Islet precursor cell (in vitro differentiated cells): Measurements from ENCODE around the gene D2HGDH.
A peak's percentile ranks its signal among the peaks of the same experiment; 100 is the strongest.
"Not testable (repeated sequence)": the region's sequence is repeated elsewhere in the genome, so short reads cannot be mapped to it uniquely, and the experiment has no call there.

Experiments
- DNase-seq: peaks from one replicate; pipeline ENCODE4 v3.0.0-alpha.2; 2018

D2HGDH gene

DNA sequence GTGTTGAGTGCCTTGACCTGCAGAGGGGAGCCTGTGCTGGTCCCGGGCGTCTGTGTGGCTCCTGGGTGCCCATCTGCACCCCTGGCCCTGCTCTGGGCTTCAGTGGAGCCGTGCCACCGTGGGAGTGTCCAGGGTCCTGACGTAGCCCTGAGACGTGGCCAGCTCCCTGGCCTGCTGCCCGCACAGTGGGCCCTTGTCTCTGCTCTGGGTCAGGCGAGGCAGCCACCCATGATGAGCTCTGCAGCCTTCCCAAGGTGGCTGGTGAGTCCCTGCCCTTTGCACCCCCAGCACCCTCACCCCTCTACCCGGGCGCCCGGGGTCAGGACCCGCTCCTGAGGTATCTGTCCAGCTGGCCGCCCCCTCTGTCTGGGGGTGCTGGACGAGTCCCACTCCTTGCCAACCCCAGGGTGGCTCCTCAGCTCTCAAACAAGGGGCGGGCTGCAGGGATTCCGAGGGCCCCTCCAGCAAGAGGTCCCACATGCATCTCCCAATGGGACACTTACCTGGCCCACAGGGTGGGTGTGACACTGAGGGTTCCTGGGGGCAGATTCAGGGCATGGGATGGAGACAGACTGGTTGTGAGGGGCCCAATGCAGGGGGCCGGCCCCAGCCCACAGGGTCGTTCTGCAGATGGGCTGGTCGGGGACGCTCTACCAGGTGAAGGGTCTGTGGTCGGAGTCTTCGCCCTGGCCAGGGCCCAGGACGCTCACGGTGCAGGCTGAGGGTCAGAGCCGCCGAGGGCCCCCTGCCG, 76.9 kb downstream of the D2HGDH start:
- DNase-seq: no peak

DNA sequence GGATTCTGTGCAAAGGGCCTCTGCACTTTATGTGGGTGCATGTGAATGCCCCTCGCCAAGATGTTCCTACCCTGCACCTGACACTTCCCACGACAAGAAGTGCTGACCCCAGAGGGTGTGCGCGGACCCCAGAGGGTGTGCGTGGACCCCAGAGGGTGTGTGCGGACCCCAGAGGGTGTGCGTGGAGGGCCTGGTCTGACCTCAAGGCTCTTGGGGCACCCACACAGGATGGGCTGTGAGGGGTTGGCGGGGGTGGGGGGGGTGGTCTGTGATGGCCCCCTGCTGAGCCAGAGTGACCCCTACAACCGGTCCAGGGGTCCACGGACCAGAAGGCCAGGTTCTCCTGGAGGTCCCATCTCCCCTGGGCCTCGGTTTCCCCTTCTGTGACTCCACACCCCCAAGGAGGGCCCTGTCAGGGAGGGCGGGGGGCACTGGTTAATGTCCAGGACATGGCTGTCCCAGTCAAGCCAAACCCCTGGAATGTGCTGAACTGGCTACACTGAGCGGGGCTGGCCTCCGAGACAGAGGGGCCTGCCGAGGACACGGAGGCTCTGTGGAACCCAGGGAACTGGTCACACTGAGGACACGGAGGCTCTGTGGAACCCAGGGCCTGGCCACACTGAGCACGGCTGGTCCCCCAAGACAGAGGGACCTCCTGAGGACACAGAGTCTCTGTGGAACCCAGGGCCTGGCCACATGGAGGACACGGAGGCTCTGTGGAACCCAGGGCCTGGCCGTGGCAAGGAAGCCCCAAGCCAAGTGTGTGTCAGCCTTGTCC, 77.7 kb downstream of the D2HGDH start:
- DNase-seq: no peak

DNA sequence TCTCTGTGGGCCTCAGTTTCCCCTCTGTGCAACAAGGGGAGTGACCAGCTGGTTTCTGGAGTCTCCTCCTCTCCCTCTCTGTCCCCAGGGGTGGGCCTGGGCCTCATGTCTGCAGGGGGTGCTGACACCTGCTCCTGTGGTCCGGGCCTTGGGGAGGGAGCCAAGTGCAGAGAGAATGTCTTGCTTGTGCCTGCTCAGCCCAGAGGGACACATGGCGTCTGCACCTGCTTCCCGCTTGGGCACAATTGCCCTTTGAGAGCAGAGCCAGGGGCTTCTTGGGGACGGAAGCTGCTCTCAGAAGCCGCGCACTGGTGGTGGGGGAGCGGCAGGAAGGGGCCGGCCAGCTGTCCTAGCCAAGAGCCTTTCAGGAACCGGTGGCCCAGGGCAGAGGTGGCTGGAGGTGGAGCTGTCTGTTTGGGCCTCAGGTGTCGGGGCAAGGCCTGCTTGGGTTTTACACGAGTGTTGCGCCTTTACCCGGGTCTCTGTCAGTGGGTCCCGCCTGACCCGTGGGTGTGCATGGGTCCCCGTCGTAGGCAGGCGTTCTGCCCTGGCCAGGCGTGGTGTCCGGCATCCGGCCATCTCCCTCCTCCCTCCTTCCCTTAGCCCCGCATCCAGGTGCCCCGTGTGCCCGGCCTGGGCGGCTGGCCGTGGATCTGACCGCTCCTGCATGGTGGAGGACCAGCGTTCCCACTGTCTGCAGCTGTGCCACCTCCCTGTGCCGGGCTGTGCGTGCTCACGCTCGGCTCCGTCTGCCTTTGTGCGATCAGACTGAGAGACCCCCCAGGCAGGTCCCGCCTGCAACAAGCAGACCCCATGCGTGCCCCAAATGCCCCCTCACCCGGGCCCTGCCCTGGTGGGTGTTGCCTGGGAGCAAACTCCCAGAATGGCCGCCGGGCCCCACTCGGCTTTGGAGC, 78.6 kb downstream of the D2HGDH start:
- DNase-seq: no peak

DNA sequence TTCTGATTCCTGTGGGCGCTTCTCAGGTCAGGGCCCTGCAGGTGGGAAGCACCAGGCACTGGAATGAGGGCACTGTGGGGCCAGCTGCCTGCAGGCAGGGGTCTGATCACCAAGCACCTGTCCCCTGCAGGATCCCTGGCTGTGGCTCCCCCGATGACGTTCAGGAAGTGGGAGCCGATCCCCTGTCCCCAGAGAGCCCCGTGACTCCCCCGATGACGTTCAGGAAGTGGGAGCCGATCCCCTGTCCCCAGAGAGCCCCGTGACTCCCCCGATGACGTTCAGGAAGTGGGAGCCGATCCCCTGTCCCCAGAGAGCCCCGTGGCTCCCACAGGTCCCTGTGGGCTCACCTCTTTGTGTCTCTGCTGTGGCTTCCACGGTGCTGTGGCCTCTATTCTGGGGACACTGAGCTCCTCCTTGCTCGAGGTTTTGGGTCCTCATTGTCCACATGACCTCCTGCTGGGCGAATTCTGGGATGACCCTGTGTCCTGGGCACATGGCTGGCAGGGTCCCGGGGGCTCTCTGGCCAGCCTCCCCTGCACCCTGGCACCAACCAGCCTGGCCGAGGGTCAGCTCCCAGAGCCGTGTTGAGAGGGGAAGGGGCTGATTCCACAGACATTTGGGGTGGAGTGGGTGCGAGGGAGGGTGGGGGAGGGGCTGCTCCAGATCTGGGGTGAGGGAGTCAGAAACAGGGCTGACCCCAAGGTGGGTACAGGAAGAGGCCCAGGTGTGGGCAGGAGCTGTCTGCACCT, 79.4 kb downstream of the D2HGDH start:
- DNase-seq: no peak

DNA sequence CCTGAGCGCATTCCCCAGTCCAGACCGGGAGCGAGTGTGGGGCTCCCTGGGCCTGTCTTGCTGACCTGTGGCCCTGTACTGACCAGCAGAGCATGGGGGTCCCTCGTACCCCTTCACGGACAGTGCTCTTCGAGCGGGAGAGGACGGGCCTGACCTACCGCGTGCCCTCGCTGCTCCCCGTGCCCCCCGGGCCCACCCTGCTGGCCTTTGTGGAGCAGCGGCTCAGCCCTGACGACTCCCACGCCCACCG, 79.9 kb downstream of the D2HGDH start:
- DNase-seq: no peak

DNA sequence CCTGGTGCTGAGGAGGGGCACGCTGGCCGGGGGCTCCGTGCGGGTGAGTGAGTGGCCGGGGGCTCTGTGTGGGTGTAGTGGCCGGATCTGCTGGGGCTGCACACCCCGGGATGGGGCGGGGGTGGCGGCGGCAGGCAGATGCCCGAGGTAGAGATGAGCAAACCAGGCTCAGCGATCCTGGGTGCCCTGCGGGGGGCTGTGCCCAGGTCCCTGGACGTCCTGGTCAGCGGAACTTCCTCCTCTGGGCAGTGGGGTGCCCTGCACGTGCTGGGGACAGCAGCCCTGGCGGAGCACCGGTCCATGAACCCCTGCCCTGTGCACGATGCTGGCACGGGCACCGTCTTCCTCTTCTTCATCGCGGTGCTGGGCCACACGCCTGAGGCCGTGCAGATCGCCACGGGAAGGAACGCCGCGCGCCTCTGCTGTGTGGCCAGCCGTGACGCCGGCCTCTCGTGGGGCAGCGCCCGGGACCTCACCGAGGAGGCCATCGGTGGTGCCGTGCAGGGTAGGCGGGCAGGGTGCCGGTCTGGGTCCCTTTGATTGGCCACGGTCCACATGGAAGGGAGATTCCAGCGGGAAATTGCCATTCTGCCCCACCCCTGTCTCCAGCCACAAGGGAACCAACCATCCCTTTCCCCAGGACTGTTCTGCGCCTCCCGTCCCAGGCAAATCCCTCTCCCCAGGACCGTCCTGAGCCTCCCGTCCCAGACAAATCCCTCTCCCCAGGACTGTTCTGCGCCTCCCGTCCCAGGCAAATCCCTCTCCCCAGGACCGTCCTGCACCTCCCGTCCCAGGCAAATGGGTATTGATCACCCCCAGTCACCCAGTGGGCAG, 80.4 kb downstream of the D2HGDH start:
- no peak for DNase-seq

DNA sequence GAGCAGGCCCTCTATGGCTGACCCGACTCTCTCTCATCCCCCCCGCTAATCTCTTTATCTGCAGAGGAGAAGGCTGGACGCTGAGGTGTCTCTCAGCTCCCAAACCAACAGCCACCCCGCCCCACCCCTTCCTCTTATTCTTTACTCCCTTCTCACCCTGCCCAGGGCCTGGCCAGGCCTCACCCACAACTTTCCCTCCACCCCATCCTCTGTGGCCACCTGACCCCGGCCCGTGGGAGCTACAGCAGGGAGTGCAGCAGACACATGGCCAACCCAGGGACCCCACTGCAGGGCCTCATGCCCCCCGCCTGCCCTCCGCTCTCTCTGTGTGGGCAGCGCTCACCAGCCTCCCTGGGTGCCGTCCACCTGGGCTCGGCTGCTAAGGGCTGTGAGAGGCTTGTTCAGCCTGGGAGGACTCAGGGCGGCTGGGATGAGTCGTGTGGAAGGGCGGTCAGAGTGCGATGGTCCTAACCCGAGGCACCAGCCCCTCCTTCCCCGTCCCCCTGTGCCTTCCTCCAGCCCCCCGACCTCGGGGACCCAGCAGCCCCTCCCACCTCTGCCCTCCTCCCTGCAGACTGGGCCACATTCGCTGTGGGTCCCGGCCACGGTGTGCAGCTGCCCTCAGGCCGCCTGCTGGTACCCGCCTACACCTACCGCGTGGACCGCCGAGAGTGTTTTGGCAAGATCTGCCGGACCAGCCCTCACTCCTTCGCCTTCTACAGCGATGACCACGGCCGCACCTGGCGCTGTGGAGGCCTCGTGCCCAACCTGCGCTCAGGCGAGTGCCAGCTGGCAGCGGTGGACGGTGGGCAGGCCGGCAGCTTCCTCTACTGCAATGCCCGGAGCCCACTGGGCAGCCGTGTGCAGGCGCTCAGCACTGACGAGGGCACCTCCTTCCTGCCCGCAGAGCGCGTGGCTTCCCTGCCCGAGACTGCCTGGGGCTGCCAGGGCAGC, 81.3 kb downstream of the D2HGDH start:
- DNase-seq: no peak

DNA sequence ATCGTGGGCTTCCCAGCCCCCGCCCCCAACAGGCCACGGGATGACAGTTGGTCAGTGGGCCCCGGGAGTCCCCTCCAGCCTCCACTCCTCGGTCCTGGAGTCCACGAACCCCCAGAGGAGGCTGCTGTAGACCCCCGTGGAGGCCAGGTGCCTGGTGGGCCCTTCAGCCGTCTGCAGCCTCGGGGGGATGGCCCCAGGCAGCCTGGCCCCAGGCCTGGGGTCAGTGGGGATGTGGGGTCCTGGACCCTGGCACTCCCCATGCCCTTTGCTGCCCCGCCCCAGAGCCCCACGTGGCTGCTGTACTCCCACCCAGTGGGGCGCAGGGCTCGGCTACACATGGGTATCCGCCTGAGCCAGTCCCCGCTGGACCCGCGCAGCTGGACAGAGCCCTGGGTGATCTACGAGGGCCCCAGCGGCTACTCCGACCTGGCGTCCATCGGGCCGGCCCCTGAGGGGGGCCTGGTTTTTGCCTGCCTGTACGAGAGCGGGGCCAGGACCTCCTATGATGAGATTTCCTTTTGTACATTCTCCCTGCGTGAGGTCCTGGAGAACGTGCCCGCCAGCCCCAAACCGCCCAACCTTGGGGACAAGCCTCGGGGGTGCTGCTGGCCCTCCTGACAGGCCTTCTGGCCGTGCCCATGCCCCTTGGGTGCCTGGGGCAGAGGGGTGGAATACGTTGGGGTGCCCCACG, 82.1 kb downstream of the D2HGDH start:
- peak; percentile 56 for DNase-seq

DNA sequence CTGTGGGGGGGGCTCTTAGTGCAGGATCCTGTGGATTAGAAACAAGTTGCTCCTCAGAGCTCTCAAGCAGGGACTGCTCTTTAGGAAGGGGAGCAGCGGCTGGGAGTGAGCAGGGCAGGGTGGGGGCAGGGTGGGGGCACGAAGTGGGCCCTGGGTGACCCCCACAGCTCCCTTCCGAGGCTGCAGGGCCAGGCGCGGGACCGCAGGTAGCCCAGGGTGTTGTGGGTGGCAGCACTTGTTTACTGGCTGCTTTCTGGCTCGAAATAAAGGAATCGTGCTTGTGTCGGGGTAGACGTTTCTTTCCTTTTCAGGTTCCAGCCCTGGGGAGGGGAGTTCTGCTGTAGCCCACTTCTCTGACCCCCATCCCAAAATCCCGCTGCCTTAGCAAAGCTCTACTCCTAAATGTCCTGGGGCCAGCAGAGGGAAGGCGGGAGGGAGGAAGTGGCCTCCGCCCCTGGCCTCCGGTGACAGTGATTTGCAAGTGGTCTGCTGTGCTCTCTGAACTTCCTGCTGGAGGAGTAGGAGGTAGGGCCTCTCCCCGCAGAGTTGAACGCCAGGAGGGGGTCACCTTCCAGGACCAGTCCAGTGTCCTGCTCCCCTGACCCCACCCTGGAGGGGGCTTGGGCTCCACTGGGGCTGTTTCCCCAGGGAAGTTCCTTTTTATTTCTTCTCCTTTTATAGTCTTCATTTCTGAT, 82.8 kb downstream of the D2HGDH start:
- no peak for DNase-seq

DNA sequence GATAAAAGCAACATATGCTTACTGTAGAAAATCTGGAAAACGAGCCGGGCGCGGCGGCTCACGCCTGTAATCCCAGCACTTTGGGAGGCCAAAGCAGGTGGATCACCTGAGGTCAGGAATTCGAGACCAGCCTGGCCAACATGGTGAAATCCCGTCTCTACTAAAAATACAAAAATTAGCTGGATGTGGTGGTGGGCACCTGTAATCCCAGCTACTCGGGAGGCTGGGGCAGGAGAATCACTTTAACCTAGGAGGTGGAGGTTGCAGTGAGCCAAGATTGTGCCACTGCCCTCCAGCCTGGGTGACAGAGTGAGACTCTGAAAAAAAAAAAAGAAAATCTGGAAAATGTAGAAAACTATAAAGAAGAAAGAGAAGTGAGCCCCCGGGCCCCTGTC, 83.4 kb downstream of the D2HGDH start:
- not testable (repeated sequence) for DNase-seq
